Activated naive CD8-positive, alpha-beta T cell treated with anti-CD3 and anti-CD28 coated beads for 36 hours (primary cell): ENCODE data around the gene CHRD. TPM values are rescaled to one million over a fixed set of nuclear protein-coding genes. Genes with fewer than 3 reads are reported as not detected.
A peak's percentile ranks its signal among the peaks of the same experiment; 100 is the strongest.

Experiments used
- DNase-seq: peaks from one replicate; pipeline ENCODE4 v3.0.0; 2021
- H3K27ac Mint-ChIP-seq: one replicate; pipeline ENCODE4 v1.8.0; 2022; ENCODE audit warnings: mild to moderate bottlenecking, moderate library complexity, mixed read lengths
- H3K27me3 Mint-ChIP-seq: one replicate; pipeline ENCODE4 v1.8.0; 2022; ENCODE audit warnings: mild to moderate bottlenecking, mixed read lengths
- H3K36me3 Mint-ChIP-seq: one replicate; pipeline ENCODE4 v1.8.0; 2021; ENCODE audit warnings: mild to moderate bottlenecking, mixed read lengths
- H3K4me1 Mint-ChIP-seq: one replicate; pipeline ENCODE4 v1.8.0; 2021; ENCODE audit warnings: mixed read lengths
- H3K4me3 Mint-ChIP-seq: one replicate; pipeline ENCODE4 v1.8.0; 2022; ENCODE audit warnings: mild to moderate bottlenecking, moderate library complexity, mixed read lengths
- H3K9me3 Mint-ChIP-seq: one replicate; pipeline ENCODE4 v1.8.0; 2022; ENCODE audit warnings: mixed read lengths
- total RNA-seq, 2 experiments: library from RNA; stranded (reverse); gene quantifications; one replicate each; pipeline ENCODE4 v1.2.3, GENCODE V29; 2021

Gene CHRD
- total RNA-seq, 2 experiments from 2014 or later, result not detected

GRCh38 chr3:184366619-184367289, 13.1 kb upstream of the CHRD start:
- no peak overlapping the region for H3K4me3 Mint-ChIP-seq
- H3K36me3 Mint-ChIP-seq, result peaks cover 41% of the 10 kb centered on the region
- DNase-seq, result no peak
- peak overlapping the region; percentile 74 for H3K27ac Mint-ChIP-seq
- no peaks in the 10 kb centered on the region for H3K9me3 Mint-ChIP-seq
- peaks cover 34% of the 10 kb centered on the region for H3K4me1 Mint-ChIP-seq
- peaks cover 4% of the 10 kb centered on the region for H3K27me3 Mint-ChIP-seq

GRCh38 chr3:184368116-184368515, 11.7 kb upstream of the CHRD start:
- Mint-ChIP-seq H3K27ac (no peak overlapping the region), H3K4me3 (no peak overlapping the region), H3K4me1 (peaks cover 34% of the 10 kb centered on the region), H3K27me3 (peaks cover 3% of the 10 kb centered on the region), H3K36me3 (peaks cover 41% of the 10 kb centered on the region), H3K9me3 (no peaks in the 10 kb centered on the region)
- no peak for DNase-seq

GRCh38 chr3:184368586-184369183, 11.2 kb upstream of the CHRD start:
- Mint-ChIP-seq H3K27me3 (no peaks in the 10 kb centered on the region), H3K36me3 (peaks cover 35% of the 10 kb centered on the region), H3K4me1 (peaks cover 32% of the 10 kb centered on the region), H3K27ac (no peak overlapping the region), H3K4me3 (no peak overlapping the region), H3K9me3 (no peaks in the 10 kb centered on the region)
- no peak for DNase-seq

GRCh38 chr3:184371570-184372018, 8.3 kb upstream of the CHRD start:
- peaks cover under 1% of the 10 kb centered on the region for H3K27me3 Mint-ChIP-seq
- H3K36me3 Mint-ChIP-seq, result peaks cover 15% of the 10 kb centered on the region
- H3K9me3 Mint-ChIP-seq, result no peaks in the 10 kb centered on the region
- DNase-seq, result peak; percentile 66
- no peak overlapping the region for H3K27ac Mint-ChIP-seq
- H3K4me3 Mint-ChIP-seq, result no peak overlapping the region
- peaks cover 15% of the 10 kb centered on the region for H3K4me1 Mint-ChIP-seq

- peaks cover 12% of the 10 kb centered on the region for H3K4me1 Mint-ChIP-seq
- peaks cover 8% of the 10 kb centered on the region for H3K36me3 Mint-ChIP-seq
- H3K9me3 Mint-ChIP-seq, result no peaks in the 10 kb centered on the region
Observed at GRCh38 chr3:184372296-184372821, 7.5 kb upstream of the CHRD start.

GRCh38 chr3:184372911-184373310, 6.9 kb upstream of the CHRD start:
- no peak for DNase-seq
- Mint-ChIP-seq H3K27me3 (peaks cover 11% of the 10 kb centered on the region), H3K4me1 (peaks cover 11% of the 10 kb centered on the region), H3K27ac (no peak overlapping the region), H3K9me3 (no peaks in the 10 kb centered on the region), H3K4me3 (no peak overlapping the region), H3K36me3 (peaks cover 8% of the 10 kb centered on the region)

More at GRCh38 chr3:184372296-184372821, 7.5 kb upstream of the CHRD start:
- peaks cover 5% of the 10 kb centered on the region for H3K27me3 Mint-ChIP-seq
- no peak overlapping the region for H3K4me3 Mint-ChIP-seq
- no peak for DNase-seq
- no peak overlapping the region for H3K27ac Mint-ChIP-seq

GRCh38 chr3:184373422-184373821, 6.4 kb upstream of the CHRD start:
- Mint-ChIP-seq H3K27ac (no peak overlapping the region), H3K4me1 (peaks cover 9% of the 10 kb centered on the region), H3K36me3 (peaks cover 8% of the 10 kb centered on the region), H3K4me3 (no peak overlapping the region), H3K9me3 (no peaks in the 10 kb centered on the region), H3K27me3 (peaks cover 16% of the 10 kb centered on the region)
- no peak for DNase-seq

GRCh38 chr3:184375747-184376461, 4.0 kb upstream of the CHRD start:
- no peak for DNase-seq
- no peak overlapping the region for H3K27ac Mint-ChIP-seq
- peaks cover 5% of the 10 kb centered on the region for H3K4me1 Mint-ChIP-seq
- H3K9me3 Mint-ChIP-seq, result no peaks in the 10 kb centered on the region
- H3K36me3 Mint-ChIP-seq, result no peaks in the 10 kb centered on the region
- H3K4me3 Mint-ChIP-seq, result no peak overlapping the region
- peaks cover 31% of the 10 kb centered on the region for H3K27me3 Mint-ChIP-seq

GRCh38 chr3:184377374-184377773, 2.5 kb upstream of the CHRD start:
- Mint-ChIP-seq H3K4me1 (peaks cover 4% of the 10 kb centered on the region), H3K27me3 (peaks cover 45% of the 10 kb centered on the region), H3K27ac (no peak overlapping the region), H3K36me3 (no peaks in the 10 kb centered on the region), H3K4me3 (no peak overlapping the region), H3K9me3 (no peaks in the 10 kb centered on the region)
- no peak for DNase-seq

GRCh38 chr3:184377882-184378445, 1.9 kb upstream of the CHRD start, which contains the start of gene THPO:
Gene THPO, minus strand, starts transcription at chr3:184378207. Its CDS starts 1,948 bp downstream, at chr3:184376259.
- Mint-ChIP-seq H3K4me1 (peaks cover 4% of the 10 kb centered on the region), H3K27ac (no peak within 1 kb of the TSS), H3K36me3 (no peaks in the 10 kb centered on the region), H3K4me3 (no peak within 1 kb of the TSS), H3K27me3 (peaks cover 51% of the 10 kb centered on the region), H3K9me3 (no peaks in the 10 kb centered on the region)
- DNase-seq, result no peak

- no peak overlapping the region for H3K27ac Mint-ChIP-seq
- H3K36me3 Mint-ChIP-seq, result no peaks in the 10 kb centered on the region
- peaks cover 4% of the 10 kb centered on the region for H3K4me1 Mint-ChIP-seq
- DNase-seq, result no peak
- peak overlapping the region; percentile 60 for H3K4me3 Mint-ChIP-seq
- peaks cover 58% of the 10 kb centered on the region for H3K27me3 Mint-ChIP-seq
- no peaks in the 10 kb centered on the region for H3K9me3 Mint-ChIP-seq
Observed at GRCh38 chr3:184378651-184379357, 1.1 kb upstream of the CHRD start.

- no peak overlapping the region for H3K4me3 Mint-ChIP-seq
- H3K27ac Mint-ChIP-seq, result no peak overlapping the region
- DNase-seq, result peak; percentile 38
- no peaks in the 10 kb centered on the region for H3K36me3 Mint-ChIP-seq
- peaks cover 68% of the 10 kb centered on the region for H3K27me3 Mint-ChIP-seq
- H3K9me3 Mint-ChIP-seq, result no peaks in the 10 kb centered on the region
- peaks cover 4% of the 10 kb centered on the region for H3K4me1 Mint-ChIP-seq
Observed at GRCh38 chr3:184380185-184380626, 352 bp downstream of the CHRD start.

- Mint-ChIP-seq H3K4me3 (peak overlapping the region; percentile 25), H3K36me3 (no peaks in the 10 kb centered on the region), H3K27ac (no peak overlapping the region), H3K27me3 (peaks cover 68% of the 10 kb centered on the region), H3K9me3 (no peaks in the 10 kb centered on the region), H3K4me1 (peaks cover 4% of the 10 kb centered on the region)
- peak; percentile 11 for DNase-seq
Observed at GRCh38 chr3:184380627-184381260, 890 bp downstream of the CHRD start.
